Ascending aorta (tissue), 2 donors: ENCODE measurements around the gene BRAT1. TPM values are rescaled to one million over a fixed set of nuclear protein-coding genes. Genes with fewer than 3 reads are reported as not detected.
"Not testable (repeated sequence)": the region's sequence is repeated elsewhere in the genome, so short reads cannot be mapped to it uniquely, and the experiment has no call there.

Experiments
- DNase-seq, 2 donors: peaks; one replicate each; pipeline ENCODE4 v3.0.0-alpha.2; 2019; ENCODE audit warnings: low spot score in 2 of 2
- H3K27ac ChIP-seq, 2 donors: fragments of 200-600 bp; sonication (generic); one replicate each; pipeline ENCODE4 v1.5.1; 2016 to 2017; ENCODE audit warnings: mild to moderate bottlenecking in 1 of 2
- H3K27me3 ChIP-seq: fragments of 200-600 bp; sonication (generic); one replicate; pipeline ENCODE4 v1.5.1; 2017
- H3K36me3 ChIP-seq, 2 donors: fragments of 200-600 bp; sonication (generic); one replicate each; pipeline ENCODE4 v1.5.1; 2016
- H3K4me1 ChIP-seq, 2 donors: fragments of 200-600 bp; sonication (generic); one replicate each; pipeline ENCODE4 v1.5.1; 2016 to 2017; ENCODE audit warnings: mild to moderate bottlenecking in 1 of 2
- H3K4me3 ChIP-seq, 2 donors: fragments of 200-600 bp; sonication (generic); one replicate each; pipeline ENCODE4 v1.5.1; 2016 to 2017; ENCODE audit warnings: mild to moderate bottlenecking in 1 of 2
- H3K9me3 ChIP-seq, 2 donors: fragments of 200-600 bp; sonication (generic); one replicate each; pipeline ENCODE4 v1.5.1; 2016
- CTCF ChIP-seq, 3 experiments: fragments of 200-600 bp in 2 of 3; fragments of 450-650 bp in 1 of 3; sonication (generic) in 2 of 3; IDR thresholded peaks; one replicate each; pipeline ENCODE4 v1.5.1; 2016 to 2019; ENCODE audit warnings: antibody characterized with exemption in 3 of 3, mild to moderate bottlenecking in 1 of 3, moderate library complexity in 1 of 3
- intact Hi-C: fragments of 100-400 bp; cut with DNase I; formaldehyde crosslinking; loops from one replicate; pipeline ENCODE4 v1.15.1; 2023
- total RNA-seq: library from RNA; depleted of rRNA; stranded (reverse); fragments of >200 nt; gene quantifications from one replicate; pipeline ENCODE4 v1.1.0, GENCODE V29; 2016

BRAT1 gene
- total RNA-seq, 1 donor from 2014 or later = 84.0 TPM

GRCh38 chr7:2595258-2595860, 40.0 kb upstream of the BRAT1 start:
- Histone ChIP-seq H3K4me3 (no peak overlapping the region), H3K9me3 (no peaks in the 10 kb centered on the region), H3K27me3 (no peaks in the 10 kb centered on the region), H3K36me3 (peaks cover 27 to 50% of the 10 kb centered on the region in 2 donors), H3K27ac (no peak overlapping the region), H3K4me1 (no peaks in the 10 kb centered on the region)
- TF ChIP-seq CTCF (IDR thresholded peaks at IDR 0.05) = no peak
- intact Hi-C loops = no loop called here
- no peak for DNase-seq

- Histone ChIP-seq H3K9me3 (no peaks in the 10 kb centered on the region), H3K27ac (no peak overlapping the region), H3K4me1 (no peaks in the 10 kb centered on the region), H3K4me3 (no peak overlapping the region), H3K36me3 (peaks cover 30 to 55% of the 10 kb centered on the region in 2 donors), H3K27me3 (no peaks in the 10 kb centered on the region)
- intact Hi-C loops = no loop called here
- DNase-seq = no peak
- no peak for TF ChIP-seq CTCF (IDR thresholded peaks at IDR 0.05)
Observed at GRCh38 chr7:2594599-2594998, 39.3 kb upstream of the BRAT1 start.

GRCh38 chr7:2593036-2593727, 37.9 kb upstream of the BRAT1 start:
- intact Hi-C loops = no loop called here
- no peak overlapping the region for H3K27ac ChIP-seq
- H3K36me3 ChIP-seq = peaks cover 22 to 43% of the 10 kb centered on the region in 2 donors
- H3K27me3 ChIP-seq = no peaks in the 10 kb centered on the region
- no peak for DNase-seq
- no peaks in the 10 kb centered on the region for H3K9me3 ChIP-seq
- no peak overlapping the region for H3K4me3 ChIP-seq
- no peak for TF ChIP-seq CTCF (IDR thresholded peaks at IDR 0.05)
- H3K4me1 ChIP-seq = no peaks in the 10 kb centered on the region

- H3K27ac ChIP-seq = no peak overlapping the region
- H3K4me1 ChIP-seq = no peaks in the 10 kb centered on the region
- H3K4me3 ChIP-seq = no peak overlapping the region
- H3K36me3 ChIP-seq = peaks cover 26 to 49% of the 10 kb centered on the region in 2 donors
- no peak for TF ChIP-seq CTCF (IDR thresholded peaks at IDR 0.05)
- H3K27me3 ChIP-seq = no peaks in the 10 kb centered on the region
- intact Hi-C loops = no loop called here
- no peaks in the 10 kb centered on the region for H3K9me3 ChIP-seq
- no peak for DNase-seq
Observed at GRCh38 chr7:2592375-2592865, 37.1 kb upstream of the BRAT1 start.

- intact Hi-C loops, H3K27me3 ChIP-seq, H3K4me3 ChIP-seq, H3K4me1 ChIP-seq, H3K9me3 ChIP-seq, DNase-seq, H3K27ac ChIP-seq: not testable (repeated sequence)
- peaks cover 21 to 57% of the 10 kb centered on the region in 2 donors for H3K36me3 ChIP-seq
Observed at GRCh38 chr7:2589941-2590340, 34.6 kb upstream of the BRAT1 start.

GRCh38 chr7:2589341-2589740, 34.0 kb upstream of the BRAT1 start:
- H3K4me1 ChIP-seq = no peaks in the 10 kb centered on the region
- intact Hi-C loops = no loop called here
- no peak overlapping the region for H3K4me3 ChIP-seq
- no peak for TF ChIP-seq CTCF (IDR thresholded peaks at IDR 0.05)
- H3K9me3 ChIP-seq = no peaks in the 10 kb centered on the region
- no peak for DNase-seq
- H3K27ac ChIP-seq = no peak overlapping the region
- H3K27me3 ChIP-seq = no peaks in the 10 kb centered on the region
- peaks cover 22 to 57% of the 10 kb centered on the region in 2 donors for H3K36me3 ChIP-seq
